DND-41 (cell line): ENCODE measurements around the gene TIMM22.

Source experiments
- ATAC-seq: fragments of 200-7000 bp; cut with Tn5 transposase; 3 replicates; pipeline ENCODE4 v1.9.1; 2021; ENCODE audit warnings: low read depth; ENCODE audit not compliant: insufficient read depth
- DNase-seq: peaks from one replicate; pipeline ENCODE4 v3.0.0-alpha.2; 2020
- H2AFZ ChIP-seq: 2 replicates; pipeline ENCODE4 v1.6.0; 2012; ENCODE audit warnings: low read depth, low read length
- H3K27ac ChIP-seq: 2 replicates; pipeline ENCODE4 v1.5.1; 2012; ENCODE audit warnings: low read length, inconsistent platforms
- H3K27me3 ChIP-seq: fragments of 200-600 bp; sonication (generic); 2 replicates; pipeline ENCODE4 v1.6.0; 2012; ENCODE audit warnings: low read length, mild to moderate bottlenecking, inconsistent platforms; ENCODE audit not compliant: insufficient read depth, poor library complexity
- H3K36me3 ChIP-seq: 2 replicates; pipeline ENCODE4 v1.5.1; 2012; ENCODE audit warnings: low read length, inconsistent platforms; ENCODE audit not compliant: insufficient read depth
- H3K4me1 ChIP-seq: 2 replicates; pipeline ENCODE4 v1.5.1; 2012; ENCODE audit warnings: mild to moderate bottlenecking, low read length; ENCODE audit not compliant: insufficient read depth
- H3K4me2 ChIP-seq: 2 replicates; pipeline ENCODE4 v1.6.0; 2012; ENCODE audit warnings: mild to moderate bottlenecking, moderate library complexity, low read length, inconsistent platforms; ENCODE audit not compliant: insufficient read depth
- H3K4me3 ChIP-seq, 2 experiments: fragments of 200-600 bp in 1 of 2; shearing (Covaris generic) in 1 of 2; 2 replicates each; pipeline ENCODE4 v1.5.1; 2012 to 2016; ENCODE audit warnings: inconsistent platforms in 2 of 2, low read length in 2 of 2, mild to moderate bottlenecking in 2 of 2, low read depth in 1 of 2, moderate library complexity in 1 of 2
- H3K79me2 ChIP-seq: 2 replicates; pipeline ENCODE4 v1.6.0; 2012; ENCODE audit warnings: low read length, inconsistent platforms; ENCODE audit not compliant: insufficient read depth
- H3K9ac ChIP-seq: 2 replicates; pipeline ENCODE4 v1.6.0; 2012; ENCODE audit warnings: low read depth, mild to moderate bottlenecking, inconsistent platforms, low read length, moderate library complexity
- H3K9me3 ChIP-seq: 2 replicates; pipeline ENCODE4 v1.5.1; 2012; ENCODE audit warnings: low read length, moderate library complexity, mild to moderate bottlenecking, inconsistent platforms; ENCODE audit not compliant: insufficient read depth, severe bottlenecking
- H4K20me1 ChIP-seq: 2 replicates; pipeline ENCODE4 v1.6.0; 2012; ENCODE audit warnings: low read length; ENCODE audit not compliant: insufficient read depth
- CTCF ChIP-seq: IDR thresholded peaks from 2 replicates; pipeline ENCODE4 v1.5.1; 2012; ENCODE audit warnings: borderline replicate concordance, low read length, moderate library complexity, mild to moderate bottlenecking; ENCODE audit not compliant: poor library complexity, severe bottlenecking; ENCODE audit errors: extremely low read depth
- EZH2 ChIP-seq: IDR thresholded peaks from 3 replicates; pipeline ENCODE4 v1.6.1; 2012; ENCODE audit warnings: borderline replicate concordance, low read depth, mild to moderate bottlenecking, moderate library complexity, low read length, inconsistent platforms; ENCODE audit not compliant: severe bottlenecking

The TIMM22 gene

GRCh38 chr17:1019451-1019850 lies 22.5 kb downstream of the TIMM22 start:
- TF ChIP-seq EZH2, result no peak
- TF ChIP-seq CTCF, result no peak
- Histone ChIP-seq H3K4me2 (no peak overlapping the region), H3K79me2 (no peaks in the 10 kb centered on the region), H3K9me3 (no peaks in the 10 kb centered on the region), H3K27ac (no peak overlapping the region), H3K27me3 (no peaks in the 10 kb centered on the region), H3K36me3 (no peaks in the 10 kb centered on the region), H3K9ac (no peak overlapping the region), H4K20me1 (no peaks in the 10 kb centered on the region), H3K4me3 (no peak overlapping the region), H3K4me1 (no peaks in the 10 kb centered on the region), H2AFZ (no peak overlapping the region)
- no peak for ATAC-seq
- DNase-seq, result no peak

GRCh38 chr17:1021147-1021546 lies 24.2 kb downstream of the TIMM22 start:
- no peak for TF ChIP-seq EZH2
- no peak for TF ChIP-seq CTCF
- ATAC-seq, result no peak
- no peak overlapping the region for H2AFZ ChIP-seq
- H3K4me1 ChIP-seq, result no peaks in the 10 kb centered on the region
- H3K4me3 ChIP-seq, result no peak overlapping the region
- H3K79me2 ChIP-seq, result no peaks in the 10 kb centered on the region
- no peaks in the 10 kb centered on the region for H3K27me3 ChIP-seq
- no peak overlapping the region for H3K9ac ChIP-seq
- no peaks in the 10 kb centered on the region for H3K36me3 ChIP-seq
- H3K4me2 ChIP-seq, result no peak overlapping the region
- no peaks in the 10 kb centered on the region for H4K20me1 ChIP-seq
- no peak overlapping the region for H3K27ac ChIP-seq
- DNase-seq, result no peak
- H3K9me3 ChIP-seq, result no peaks in the 10 kb centered on the region

DNA sequence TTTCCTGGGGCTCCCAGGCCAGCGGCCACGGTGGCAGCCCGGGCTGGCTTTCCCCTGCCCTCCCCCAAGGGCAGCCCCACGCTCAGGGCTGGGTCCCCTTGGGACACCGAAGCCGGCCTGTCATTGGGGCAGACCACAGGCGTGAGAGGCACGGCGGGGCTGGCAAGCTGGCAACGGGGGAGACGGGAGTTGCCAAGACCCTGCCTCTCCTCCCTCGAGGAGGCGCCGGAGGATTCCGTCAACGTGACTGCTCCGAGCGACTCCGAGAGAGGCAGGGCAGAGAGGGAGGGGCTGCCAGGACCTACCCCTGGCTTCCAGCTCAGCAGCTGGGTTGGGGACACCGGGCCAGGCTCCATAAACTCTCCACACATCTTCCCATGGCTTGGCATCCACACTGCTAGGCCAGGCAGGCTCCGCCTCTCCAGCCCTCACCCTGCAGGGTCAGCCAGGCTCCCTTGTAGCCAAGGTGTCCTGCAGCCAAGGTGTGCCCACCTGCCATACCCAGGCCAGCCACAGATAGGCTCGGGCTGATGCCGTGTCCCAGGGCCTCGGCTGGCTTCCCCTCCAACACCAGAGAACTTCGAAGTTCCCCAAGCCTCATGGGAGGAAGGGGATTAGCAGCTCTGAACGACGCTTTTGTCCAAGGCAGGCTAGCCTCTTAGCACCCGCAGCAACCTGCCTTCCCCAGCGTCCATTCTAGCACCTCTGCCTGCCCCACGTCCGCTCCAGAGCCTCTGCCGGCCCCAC lies 25.5 kb downstream of the TIMM22 start:
- no peak for TF ChIP-seq EZH2
- no peak for TF ChIP-seq CTCF
- no peak overlapping the region for H3K4me3 ChIP-seq
- no peaks in the 10 kb centered on the region for H3K27me3 ChIP-seq
- no peak overlapping the region for H2AFZ ChIP-seq
- DNase-seq (no peak), ATAC-seq (no peak)
- H3K27ac ChIP-seq, result no peak overlapping the region
- no peak overlapping the region for H3K9ac ChIP-seq
- no peaks in the 10 kb centered on the region for H3K79me2 ChIP-seq
- no peaks in the 10 kb centered on the region for H3K9me3 ChIP-seq
- H3K4me1 ChIP-seq, result no peaks in the 10 kb centered on the region
- no peak overlapping the region for H3K4me2 ChIP-seq
- no peaks in the 10 kb centered on the region for H4K20me1 ChIP-seq
- no peaks in the 10 kb centered on the region for H3K36me3 ChIP-seq
